ENCODE data around the gene PI4K2B.
"Not testable (repeated sequence)": the region's sequence is repeated elsewhere in the genome, so short reads cannot be mapped to it uniquely, and the experiment has no call there.

PI4K2B gene

DNA sequence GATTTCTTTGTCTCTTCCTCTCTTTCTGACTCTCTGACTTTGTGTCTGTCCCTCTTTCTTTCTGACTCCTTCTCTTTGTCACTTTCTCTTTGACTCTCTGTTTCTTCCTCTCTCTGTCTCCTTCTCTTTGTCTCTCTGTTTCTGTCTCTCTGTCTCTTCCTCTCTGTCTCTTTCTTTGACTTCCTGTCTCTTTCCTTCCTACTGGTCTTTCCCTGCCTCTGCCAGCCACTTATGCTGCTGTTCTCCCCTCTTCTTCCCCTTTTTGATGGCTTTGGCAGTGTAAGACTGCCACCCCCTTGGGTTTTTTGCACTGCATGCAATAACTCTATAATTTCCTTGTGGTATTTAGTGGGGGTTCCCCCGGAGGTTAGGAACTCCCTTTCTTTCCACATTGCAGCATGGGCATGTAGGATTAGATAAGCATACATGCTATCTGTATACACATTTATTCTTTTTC, 6.9 kb downstream of the PI4K2B start:
- not testable (repeated sequence) for DNase-seq (ENCODE audit: low read depth in 2 of 2, low spot score in 1 of 2)

- not testable (repeated sequence) for DNase-seq (ENCODE audit: low read depth in 2 of 2, low spot score in 1 of 2)
Observed at GRCh38 chr4:25242195-25242594, 8.4 kb downstream of the PI4K2B start.

GRCh38 chr4:25245181-25245580, 11.3 kb downstream of the PI4K2B start:
- no peak for DNase-seq (ENCODE audit: low read depth in 2 of 2, low spot score in 1 of 2)

- DNase-seq (ENCODE audit: low read depth in 2 of 2, low spot score in 1 of 2), result no peak
Observed at GRCh38 chr4:25246680-25247611, 13.1 kb downstream of the PI4K2B start.

DNA sequence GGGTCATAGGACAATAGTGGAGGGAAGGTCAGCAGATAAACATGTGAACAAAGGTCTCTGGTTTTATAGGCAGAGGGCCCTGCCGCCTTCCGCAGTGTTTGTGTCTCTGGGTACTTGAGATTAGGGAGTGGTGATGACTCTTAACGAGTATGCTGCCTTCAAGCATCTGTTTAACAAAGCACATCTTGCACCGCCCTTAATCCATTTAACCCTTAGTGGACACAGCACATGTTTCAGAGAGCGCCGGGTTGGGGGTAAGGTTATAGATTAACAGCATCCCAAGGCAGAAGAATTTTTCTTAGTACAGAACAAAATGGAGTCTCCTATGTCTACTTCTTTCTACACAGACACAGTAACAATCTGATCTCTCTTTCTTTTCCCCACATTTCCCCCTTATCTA, 15.0 kb downstream of the PI4K2B start:
- DNase-seq (ENCODE audit: low read depth in 2 of 2, low spot score in 1 of 2), result not testable (repeated sequence)

- DNase-seq (ENCODE audit: low read depth in 2 of 2, low spot score in 1 of 2), result not testable (repeated sequence)
Observed at GRCh38 chr4:25249494-25249893, 15.7 kb downstream of the PI4K2B start.

- DNase-seq (ENCODE audit: low read depth in 2 of 2, low spot score in 1 of 2), result no peak
Observed at GRCh38 chr4:25252230-25253070, 18.6 kb downstream of the PI4K2B start.

- no peak for DNase-seq (ENCODE audit: low read depth in 2 of 2, low spot score in 1 of 2)
Observed at GRCh38 chr4:25253071-25253445, 19.2 kb downstream of the PI4K2B start.

- DNase-seq (ENCODE audit: low read depth in 2 of 2, low spot score in 1 of 2), result not testable (repeated sequence)
Observed at GRCh38 chr4:25253786-25254185, 20.0 kb downstream of the PI4K2B start.

DNA sequence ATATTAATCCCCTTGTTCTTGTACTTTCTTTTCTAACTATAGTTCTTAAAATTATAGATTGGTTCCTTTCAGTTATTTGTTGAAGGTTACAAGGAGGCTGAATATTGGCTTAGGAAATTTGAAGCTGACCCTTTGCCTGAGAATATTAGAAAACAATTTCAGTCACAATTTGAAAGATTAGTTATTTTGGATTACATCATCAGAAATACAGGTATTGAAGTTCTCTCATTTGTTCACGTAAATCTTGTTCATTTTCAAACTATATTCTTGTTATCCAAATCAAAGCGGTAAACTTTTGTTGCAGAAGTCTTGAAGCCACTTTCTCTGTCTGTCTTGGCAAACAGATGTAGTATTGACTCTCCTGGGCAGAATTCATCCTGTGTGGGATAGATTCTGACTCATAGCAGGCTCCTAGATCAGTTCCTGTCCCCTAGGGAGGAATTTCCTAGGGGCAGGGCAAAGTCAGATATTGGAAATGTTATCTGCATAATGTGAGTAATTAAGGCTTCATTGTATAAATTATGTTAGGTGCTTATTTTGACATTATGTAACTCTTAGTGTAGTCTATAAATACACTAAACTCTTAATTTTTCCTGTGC, 25.2 kb downstream of the PI4K2B start:
- no peak for DNase-seq (ENCODE audit: low read depth in 2 of 2, low spot score in 1 of 2)

DNA sequence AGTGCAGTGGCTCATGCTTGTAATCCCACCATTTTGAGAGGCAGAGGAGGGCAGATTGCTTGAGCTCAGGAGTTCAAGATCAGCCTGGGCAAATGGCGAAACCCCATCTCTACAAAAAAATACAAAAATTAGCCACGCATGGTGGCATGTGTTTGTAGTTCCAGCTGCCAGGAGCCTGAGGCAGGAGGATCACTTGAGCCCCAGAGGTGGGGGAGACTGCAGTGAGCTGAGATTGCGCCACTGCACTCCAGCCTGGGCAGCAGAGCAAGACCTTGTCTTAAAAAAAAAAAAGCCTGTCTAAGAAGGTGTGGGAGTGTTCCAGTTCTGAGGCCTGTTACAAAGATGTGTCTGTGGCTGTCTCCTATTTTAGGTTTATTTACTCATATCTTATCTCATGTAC, 38.0 kb downstream of the PI4K2B start:
- DNase-seq (ENCODE audit: low read depth in 2 of 2, low spot score in 1 of 2), result no peak

GRCh38 chr4:25280210-25280609, 46.4 kb downstream of the PI4K2B start:
- no peak for DNase-seq (ENCODE audit: low read depth in 2 of 2, low spot score in 1 of 2)

GRCh38 chr4:25283948-25284347, 50.1 kb downstream of the PI4K2B start:
- no peak for DNase-seq (ENCODE audit: low read depth in 2 of 2, low spot score in 1 of 2)

DNA sequence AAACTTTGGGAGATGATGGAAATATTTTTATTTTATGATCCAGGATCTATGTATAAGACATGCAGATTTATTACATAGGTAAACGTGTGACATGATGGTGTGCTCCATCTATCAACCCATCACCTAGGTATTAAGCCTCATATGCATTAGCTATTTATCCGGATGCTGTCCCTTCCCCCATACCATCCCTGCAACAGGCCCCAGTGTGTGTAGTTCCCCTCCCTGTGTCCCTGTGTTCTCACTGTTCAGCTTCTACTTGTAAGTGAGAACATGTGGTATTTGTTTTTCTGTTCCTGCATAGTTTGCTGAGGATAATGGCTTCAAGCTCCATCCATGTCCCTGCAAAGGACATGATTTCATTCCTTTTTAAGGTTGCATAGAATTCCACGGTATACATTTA, 50.6 kb downstream of the PI4K2B start:
- no peak for DNase-seq (ENCODE audit: low read depth in 2 of 2, low spot score in 1 of 2)

GRCh38 chr4:25290490-25291067, 56.7 kb downstream of the PI4K2B start:
- DNase-seq (ENCODE audit: low read depth in 2 of 2, low spot score in 1 of 2), result no peak

- DNase-seq (ENCODE audit: low read depth in 2 of 2, low spot score in 1 of 2), result no peak
Observed at GRCh38 chr4:25291158-25291733, 57.4 kb downstream of the PI4K2B start.

DNA sequence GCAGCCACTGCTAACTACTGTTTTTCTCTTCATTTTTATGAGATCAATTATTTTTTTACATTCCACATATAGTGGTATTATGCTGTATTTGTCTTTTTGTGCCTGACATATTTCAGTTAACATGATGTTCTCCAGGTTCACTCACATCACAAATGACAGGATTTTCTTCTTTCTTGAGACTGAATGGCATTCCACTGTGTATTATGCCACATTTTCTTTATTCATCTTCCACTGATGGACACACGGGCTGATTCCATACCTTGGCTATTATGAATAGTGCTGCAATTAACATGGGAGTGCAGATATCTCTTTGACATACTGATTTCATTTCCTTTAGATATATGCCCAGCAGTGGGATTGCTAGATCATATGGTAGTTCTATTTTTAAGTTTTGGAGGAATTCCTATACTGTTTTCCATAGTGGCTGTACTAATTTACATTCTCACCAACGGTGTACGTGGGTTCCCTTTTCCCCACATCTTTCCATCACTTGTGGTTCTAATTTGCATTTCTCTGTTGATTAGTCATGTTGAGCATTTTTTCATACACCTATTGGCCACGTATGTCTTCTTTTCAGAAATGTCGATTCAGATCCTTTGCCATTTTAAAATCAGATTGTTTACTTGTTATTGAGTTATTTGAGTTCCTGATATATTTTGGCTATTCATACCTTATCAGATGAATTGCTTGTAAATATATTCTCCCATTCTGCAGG, 63.9 kb downstream of the PI4K2B start:
- no peak for DNase-seq (ENCODE audit: low read depth in 2 of 2, low spot score in 1 of 2)

GRCh38 chr4:25299476-25300203, 65.8 kb downstream of the PI4K2B start:
- DNase-seq (ENCODE audit: low read depth in 2 of 2, low spot score in 1 of 2), result no peak

DNA sequence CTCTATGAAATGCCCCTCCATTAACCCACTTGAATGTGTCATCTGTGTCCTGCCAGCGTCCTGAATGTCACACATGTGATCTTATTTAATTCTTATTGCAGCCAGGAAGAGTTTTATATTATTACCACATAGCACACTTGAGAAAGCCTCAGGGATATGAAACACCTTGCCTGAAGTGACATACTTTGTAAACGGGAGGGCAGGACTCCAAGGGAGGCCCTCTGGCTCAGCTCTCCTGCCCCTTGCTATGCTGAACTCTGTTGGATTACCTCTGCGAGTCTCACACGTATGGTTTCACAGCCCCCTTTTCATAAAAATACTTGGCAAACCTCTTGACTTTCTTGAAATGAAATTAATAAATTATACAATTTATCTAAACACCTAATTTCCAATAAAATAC, 67.6 kb downstream of the PI4K2B start:
- DNase-seq (ENCODE audit: low read depth in 2 of 2, low spot score in 1 of 2), result no peak

DNA sequence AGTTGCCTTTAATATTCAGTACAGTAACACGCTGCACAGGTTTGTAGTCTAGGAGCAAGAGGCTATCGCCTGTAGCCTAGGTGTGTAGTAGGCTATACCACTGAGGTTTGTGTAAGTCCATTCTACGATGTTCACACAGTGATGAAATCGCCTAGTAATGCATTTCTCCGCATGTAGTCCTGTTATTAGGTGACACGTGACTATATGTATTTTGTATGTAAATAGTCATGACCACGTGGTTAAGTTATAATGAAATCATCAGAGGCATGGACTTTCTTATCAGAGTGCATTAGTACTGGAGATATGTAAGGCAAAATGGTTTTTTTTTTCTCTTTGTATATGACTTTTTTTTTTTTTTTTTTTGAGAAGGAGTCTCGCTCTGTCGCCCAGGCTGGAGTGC, 68.8 kb downstream of the PI4K2B start:
- DNase-seq (ENCODE audit: low read depth in 2 of 2, low spot score in 1 of 2), result no peak
